ENCODE measurements around the gene MTFR1L. TPM values are rescaled to one million over a fixed set of nuclear protein-coding genes. Genes with fewer than 3 reads are reported as not detected.

The MTFR1L gene
- total and polyA plus RNA-seq, 9 of the 15 experiments (the other 6 are each of a cell fraction or from before 2014, with no cell fraction given): 41.4 to 98.5 (median 53.7) TPM

DNA sequence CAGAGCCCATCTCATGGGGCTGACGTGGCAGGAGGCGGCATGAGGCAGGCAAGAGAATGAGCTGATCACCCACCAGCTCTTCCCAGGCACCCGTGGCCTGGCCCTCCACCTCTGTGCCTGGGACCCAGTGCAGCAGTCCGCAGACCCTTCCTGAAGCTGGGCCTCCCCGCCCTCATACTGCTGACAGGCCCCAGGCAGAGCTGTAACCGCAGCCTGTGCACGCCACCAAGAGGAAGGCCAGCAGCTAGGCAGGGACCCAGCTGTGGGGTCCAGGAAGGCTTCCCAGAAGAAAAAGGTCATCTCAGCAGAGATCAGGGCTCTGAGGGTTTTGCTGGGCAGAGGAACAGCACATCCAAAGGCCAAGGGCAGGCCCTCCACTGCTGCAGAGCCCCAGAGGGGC, 9.8 kb upstream of the MTFR1L start (continued):
- peak; percentile 18 for TF ChIP-seq HMGN3 (IDR thresholded peaks at IDR 0.05; ENCODE audit: borderline replicate concordance, extremely low read depth, insufficient read length, low read depth, low read length)
- TF ChIP-seq RAD21 (CRISPR knock-in tag; conservative IDR thresholded peaks at IDR 0.05 in 1 of 2, IDR thresholded peaks at IDR 0.05 in 1 of 2): peak in 1 of 2 experiments; percentile 40; a peak in 2 of 4 replicates
- 0 out of 2 replicates have a peak, but pooled peaks have one; percentile 8 for TF ChIP-seq GABPB1 (CRISPR knock-in tag; IDR thresholded peaks at IDR 0.05)

DNA sequence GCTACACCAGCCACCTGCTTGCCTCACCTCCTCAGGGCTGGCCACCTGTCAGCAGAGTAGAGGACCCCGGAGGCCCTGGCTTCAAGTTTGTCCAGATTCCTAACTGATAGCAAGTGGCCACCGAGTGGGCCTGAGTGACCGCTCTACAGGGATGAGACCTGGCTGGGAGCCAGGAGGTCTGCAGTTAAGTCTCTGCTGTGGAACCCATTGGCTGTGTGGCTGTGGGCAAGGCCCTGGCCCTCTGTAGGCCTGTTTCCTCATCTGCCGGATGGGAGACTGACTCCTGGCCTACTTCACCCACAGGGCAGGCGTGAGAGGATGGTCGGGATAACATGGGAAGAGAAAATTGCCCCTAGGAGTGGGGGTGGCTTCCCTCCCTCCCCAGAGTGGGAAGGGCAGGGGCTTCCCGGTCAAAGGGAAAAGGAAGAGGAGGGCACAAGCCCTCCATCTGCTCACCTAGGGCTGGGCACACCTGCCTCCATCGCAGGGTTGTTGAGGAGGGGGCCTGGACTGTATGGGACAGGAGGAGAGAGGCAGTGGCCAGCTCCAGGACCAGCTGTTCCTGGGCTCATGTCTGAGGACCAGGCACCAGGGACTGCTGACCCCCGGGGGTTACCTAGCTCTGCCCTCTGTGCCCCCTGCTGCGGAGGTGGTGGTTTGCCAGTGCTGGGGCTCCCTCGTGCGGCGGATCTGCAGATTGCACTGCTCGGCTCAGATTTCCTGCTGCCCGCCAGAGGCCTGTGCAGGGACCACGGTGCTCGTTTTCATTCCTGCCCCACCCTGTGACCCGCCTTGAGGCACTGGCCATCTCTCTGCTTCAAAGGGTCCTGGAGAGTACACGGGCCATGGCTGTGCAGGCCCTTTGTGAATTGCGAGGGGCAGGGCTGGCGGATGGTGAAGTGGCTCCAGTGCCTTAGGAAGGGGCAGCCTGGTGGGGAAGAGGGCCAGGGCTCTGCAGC, 9.1 kb upstream of the MTFR1L start:
- POLR2A ChIA-PET: interaction anchor here (0.6 to 1.6 kb wide), 3 partner anchors 25 to 208 kb away, joined by 3 read pairs; no protein-coding TSS in a partner anchor
- no peak overlapping the region for H3K4me3 ChIP-seq
- H4K20me1 ChIP-seq (replicated peaks; ENCODE audit: control insufficient read depth, insufficient read depth, low read length): peaks cover 4% of the 10 kb centered on the region; the same call in 1 of the 2 replicates
- no peaks in the 10 kb centered on the region for H3K79me2 ChIP-seq (ENCODE audit: control insufficient read depth, insufficient read depth, low read length)
- CTCF ChIA-PET (ENCODE audit: low intra/inter-chr PET ratio): interaction anchor here (0.6 to 1.7 kb wide), 2 partner anchors 187 to 201 kb away, joined by 3 to 14 read pairs; partner anchors contain the start of gene PAFAH2
- H3K4me1 ChIP-seq (replicated peaks in 1 of 2; ENCODE audit: control insufficient read depth in 2 of 2, insufficient read depth in 2 of 2, low read length in 2 of 2): peaks cover 2 to 50% of the 10 kb centered on the region in 2 experiments; a peak in 3 of 5 replicates
- WGBS (ENCODE audit: insufficient coverage, low coverage, missing lambda C conversion rate): 27% methylated on average over 19 of the region's 21 CpGs
- in situ Hi-C loops (cut with MboI): loop anchor here (10.0 kb wide), 1 partner anchor 406 kb away; no protein-coding TSS in a partner anchor
- no peaks in the 10 kb centered on the region for H3K9me1 ChIP-seq (ENCODE audit: control insufficient read depth, insufficient read depth, low read length)
- no peaks in the 10 kb centered on the region for H3K9me3 ChIP-seq (replicated peaks; ENCODE audit: control insufficient read depth, insufficient read depth, low read depth, low read length)
- no peak overlapping the region for H3K27ac ChIP-seq (ENCODE audit: extremely low read depth, low read depth, low read length)
- no TSS peak for BruUV-seq (replicated peaks)
- peak; percentile 95 for FAIRE-seq
- intact Hi-C loops (cut with micrococcal nuclease): loop anchor here (2.0 kb wide), 1 partner anchor 202 kb away; no protein-coding TSS in a partner anchor
- no peaks in the 10 kb centered on the region for H3K27me3 ChIP-seq (ENCODE audit: control insufficient read depth in 2 of 2, insufficient read depth in 2 of 2, low read length in 2 of 2)
- H3K36me3 ChIP-seq (ENCODE audit: control insufficient read depth, insufficient read depth, low read length): peaks cover 2% of the 10 kb centered on the region; the same call in 1 of the 3 replicates
- H3K9ac ChIP-seq (ENCODE audit: insufficient read depth in 1 of 2, low read depth in 2 of 2, low read length in 2 of 2): peak overlapping the region in 1 of 2 experiments; percentile 49; a peak in 1 of 4 replicates
- H3K4me2 ChIP-seq (ENCODE audit: insufficient read depth, low read length): no peak overlapping the region
- no peak overlapping the region for H2AFZ ChIP-seq (ENCODE audit: low read depth, low read length)
- peak; percentile 88 for ATAC-seq
- DNase-seq (ENCODE audit: extremely low read depth in 1 of 4, low spot score in 3 of 4): peak; percentile 80 to 88 (median 84)
- TF ChIP-seq, protein P1, sequence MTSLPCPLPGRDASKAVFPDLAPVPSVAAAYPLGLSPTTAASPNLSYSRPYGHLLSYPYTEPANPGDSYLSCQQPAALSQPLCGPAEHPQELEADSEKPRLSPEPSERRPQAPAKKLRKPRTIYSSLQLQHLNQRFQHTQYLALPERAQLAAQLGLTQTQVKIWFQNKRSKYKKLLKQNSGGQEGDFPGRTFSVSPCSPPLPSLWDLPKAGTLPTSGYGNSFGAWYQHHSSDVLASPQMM (CRISPR knock-in tag; IDR thresholded peaks at IDR 0.05): no peak
- TF ChIP-seq RB1 (IDR thresholded peaks at IDR 0.05; ENCODE audit: low read depth) (peak; percentile 82; the same call in 1 of the 2 replicates), ETV1 (tag; conservative IDR thresholded peaks at IDR 0.05; ENCODE audit: low read depth) (no peak), ZBTB1 (CRISPR knock-in tag; IDR thresholded peaks at IDR 0.05; ENCODE audit: borderline replicate concordance, low read depth) (peak; percentile 70; the same call in 1 of the 2 replicates), RBFOX2 (IDR thresholded peaks at IDR 0.05; ENCODE audit: low read depth, low read length) (peak; percentile 45), NCOR1 (IDR thresholded peaks at IDR 0.05) (no peak), RBM22 (IDR thresholded peaks at IDR 0.05; ENCODE audit: low read depth, low read length, poor library complexity, severe bottlenecking) (peak; percentile 50), CBX5 (IDR thresholded peaks at IDR 0.05; ENCODE audit: borderline replicate concordance, low read depth) (peak; percentile 22; the same call in 1 of the 2 replicates), ZSCAN32 (CRISPR knock-in tag; IDR thresholded peaks at IDR 0.05) (no peak), STAG1 (CRISPR knock-in tag; IDR thresholded peaks at IDR 0.05; ENCODE audit: borderline replicate concordance) (peak; percentile 99), ZKSCAN8 (CRISPR knock-in tag; IDR thresholded peaks at IDR 0.05) (no peak)
- TF ChIP-seq, protein P2, sequence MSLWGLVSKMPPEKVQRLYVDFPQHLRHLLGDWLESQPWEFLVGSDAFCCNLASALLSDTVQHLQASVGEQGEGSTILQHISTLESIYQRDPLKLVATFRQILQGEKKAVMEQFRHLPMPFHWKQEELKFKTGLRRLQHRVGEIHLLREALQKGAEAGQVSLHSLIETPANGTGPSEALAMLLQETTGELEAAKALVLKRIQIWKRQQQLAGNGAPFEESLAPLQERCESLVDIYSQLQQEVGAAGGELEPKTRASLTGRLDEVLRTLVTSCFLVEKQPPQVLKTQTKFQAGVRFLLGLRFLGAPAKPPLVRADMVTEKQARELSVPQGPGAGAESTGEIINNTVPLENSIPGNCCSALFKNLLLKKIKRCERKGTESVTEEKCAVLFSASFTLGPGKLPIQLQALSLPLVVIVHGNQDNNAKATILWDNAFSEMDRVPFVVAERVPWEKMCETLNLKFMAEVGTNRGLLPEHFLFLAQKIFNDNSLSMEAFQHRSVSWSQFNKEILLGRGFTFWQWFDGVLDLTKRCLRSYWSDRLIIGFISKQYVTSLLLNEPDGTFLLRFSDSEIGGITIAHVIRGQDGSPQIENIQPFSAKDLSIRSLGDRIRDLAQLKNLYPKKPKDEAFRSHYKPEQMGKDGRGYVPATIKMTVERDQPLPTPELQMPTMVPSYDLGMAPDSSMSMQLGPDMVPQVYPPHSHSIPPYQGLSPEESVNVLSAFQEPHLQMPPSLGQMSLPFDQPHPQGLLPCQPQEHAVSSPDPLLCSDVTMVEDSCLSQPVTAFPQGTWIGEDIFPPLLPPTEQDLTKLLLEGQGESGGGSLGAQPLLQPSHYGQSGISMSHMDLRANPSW (CRISPR knock-in tag; IDR thresholded peaks at IDR 0.05): 0 out of 2 replicates have a peak, but pooled peaks have one; percentile 37
